ENCODE data around the gene RPTOR.

The RPTOR gene

GRCh38 chr17:80769516-80769915 is 224.9 kb downstream of the RPTOR start:
- POLR2A ChIA-PET (ENCODE audit: low non-redundant PET) = no interaction called here
- CTCF ChIA-PET = no interaction called here
- no peak for TF ChIP-seq CTCF (conservative IDR thresholded peaks at IDR 0.05; ENCODE audit: low read depth)
- no peak for DNase-seq (ENCODE audit: low spot score)
- peak overlapping the region; percentile 11; the same call in 1 of the 2 replicates for H3K27ac ChIP-seq

GRCh38 chr17:80769936-80770625 is 225.4 kb downstream of the RPTOR start:
- TF ChIP-seq CTCF (conservative IDR thresholded peaks at IDR 0.05; ENCODE audit: low read depth) = no peak
- DNase-seq (ENCODE audit: low spot score) = no peak
- CTCF ChIA-PET = no interaction called here
- POLR2A ChIA-PET (ENCODE audit: low non-redundant PET) = no interaction called here
- peak overlapping the region; percentile 11; the same call in 1 of the 2 replicates for H3K27ac ChIP-seq

GRCh38 chr17:80770881-80771611 is 226.4 kb downstream of the RPTOR start:
- ChIA-PET CTCF (no interaction called here), POLR2A (ENCODE audit: low non-redundant PET) (no interaction called here)
- H3K27ac ChIP-seq = peak overlapping the region; percentile 22; the same call in 1 of the 2 replicates
- TF ChIP-seq CTCF (conservative IDR thresholded peaks at IDR 0.05; ENCODE audit: low read depth) = no peak
- no peak for DNase-seq (ENCODE audit: low spot score)

- H3K27ac ChIP-seq = peak overlapping the region; percentile 22; the same call in 1 of the 2 replicates
- ChIA-PET CTCF (no interaction called here), POLR2A (ENCODE audit: low non-redundant PET) (no interaction called here)
- TF ChIP-seq CTCF (conservative IDR thresholded peaks at IDR 0.05; ENCODE audit: low read depth) = no peak
- no peak for DNase-seq (ENCODE audit: low spot score)
Measured at GRCh38 chr17:80771612-80772005, 227.0 kb downstream of the RPTOR start.

- no peak for TF ChIP-seq CTCF (conservative IDR thresholded peaks at IDR 0.05; ENCODE audit: low read depth)
- POLR2A ChIA-PET (ENCODE audit: low non-redundant PET) = no interaction called here
- peak overlapping the region; percentile 43; the same call in 1 of the 2 replicates for H3K27ac ChIP-seq
Measured at GRCh38 chr17:80772906-80773242, 228.2 kb downstream of the RPTOR start.

GRCh38 chr17:80773243-80773991 is 228.8 kb downstream of the RPTOR start:
- no peak for DNase-seq (ENCODE audit: low spot score)
- H3K27ac ChIP-seq = peak overlapping the region; percentile 43

More at GRCh38 chr17:80772906-80773242, 228.2 kb downstream of the RPTOR start:
- no peak for DNase-seq (ENCODE audit: low spot score)
- CTCF ChIA-PET = no interaction called here

More at GRCh38 chr17:80773243-80773991, 228.8 kb downstream of the RPTOR start:
- ChIA-PET POLR2A (ENCODE audit: low non-redundant PET) (no interaction called here), CTCF (interaction anchor here (0.6 kb wide), 1 partner anchor 425 kb away, joined by 3 read pairs; no protein-coding TSS in a partner anchor)
- TF ChIP-seq CTCF (conservative IDR thresholded peaks at IDR 0.05; ENCODE audit: low read depth) = no peak

Data from RWPE1 (cell line).